ENCODE measurements around the gene POLE.
"Not testable (repeated sequence)": the region's sequence is repeated elsewhere in the genome, so short reads cannot be mapped to it uniquely, and the experiment has no call there.

POLE gene

DNA sequence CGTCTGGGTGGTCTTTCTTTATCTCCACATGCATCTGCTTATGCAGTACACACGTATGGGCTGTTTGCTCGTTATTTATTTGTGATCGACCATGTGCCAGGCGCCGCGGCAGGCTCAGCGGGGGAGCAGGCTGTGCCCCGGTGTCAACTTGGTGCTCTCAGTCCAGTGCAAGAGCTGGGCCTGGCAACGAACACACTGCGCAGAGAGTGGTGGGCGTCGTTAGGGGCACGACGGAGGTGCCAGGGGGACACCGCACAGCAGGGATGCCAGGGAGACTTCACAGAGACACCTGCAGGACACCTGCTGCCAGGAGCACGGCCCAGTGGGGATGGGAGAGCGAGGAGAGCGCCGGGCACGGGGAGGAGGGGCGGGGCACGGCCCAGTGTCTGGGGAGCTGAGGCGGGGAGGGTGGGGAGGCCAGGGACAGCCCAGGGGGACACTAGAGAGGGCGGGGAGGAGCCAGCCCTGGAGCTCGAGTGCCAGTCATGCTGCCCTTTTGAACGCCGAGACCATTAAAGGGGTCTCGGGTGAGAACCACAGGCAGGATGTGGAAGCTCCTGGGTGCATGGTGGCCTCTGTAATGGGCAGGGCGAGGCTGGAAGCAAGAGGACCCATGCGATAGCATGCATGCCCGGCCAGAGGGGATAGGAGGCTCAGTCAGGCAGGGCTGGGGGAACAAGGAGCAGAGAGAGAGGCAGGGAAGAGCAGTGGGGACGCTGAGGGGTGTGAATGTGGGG is 76.1 kb downstream of the POLE start:
- DNase-seq = no peak

DNA sequence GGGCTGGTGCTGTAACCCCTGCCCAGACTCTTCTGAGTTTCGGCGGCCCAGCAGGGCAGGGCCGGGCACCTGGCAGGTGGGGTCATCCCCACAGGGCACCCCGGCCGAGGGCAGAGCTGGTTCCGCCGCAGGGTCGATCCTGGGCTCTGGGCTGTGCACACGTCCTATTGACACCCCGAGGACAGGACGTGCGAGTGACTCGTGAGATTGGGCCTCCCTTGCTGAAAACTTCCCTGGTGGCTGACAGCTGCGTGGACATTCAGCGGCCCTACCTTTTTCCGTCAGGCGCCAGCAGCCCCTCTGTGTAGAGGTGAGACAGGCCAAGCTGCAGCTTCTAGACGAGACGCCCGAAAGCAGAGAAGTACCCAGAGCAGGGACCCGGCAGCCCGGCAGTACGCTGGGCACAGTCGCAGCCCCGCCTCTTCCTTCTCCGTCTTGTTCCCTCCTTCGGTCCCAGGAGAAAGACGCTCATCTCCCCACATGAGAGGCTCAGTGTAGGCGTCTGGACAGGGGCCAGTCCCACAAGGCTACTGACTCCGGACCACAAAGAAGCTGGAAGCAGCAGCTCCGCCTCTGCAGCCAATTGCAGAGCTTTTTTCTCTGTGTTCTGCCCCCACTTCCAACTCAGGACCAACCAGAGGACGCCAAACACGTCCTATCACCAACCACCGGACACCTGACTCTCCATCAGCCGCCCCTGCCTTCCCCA is 76.9 kb downstream of the POLE start, which contains the start of gene LRCOL1:
Gene LRCOL1 (minus strand): TSS at position 532 of the 709 bp plus-strand sequence. CDS start 4,331 bp downstream, outside the sequence.
- DNase-seq = no peak

DNA sequence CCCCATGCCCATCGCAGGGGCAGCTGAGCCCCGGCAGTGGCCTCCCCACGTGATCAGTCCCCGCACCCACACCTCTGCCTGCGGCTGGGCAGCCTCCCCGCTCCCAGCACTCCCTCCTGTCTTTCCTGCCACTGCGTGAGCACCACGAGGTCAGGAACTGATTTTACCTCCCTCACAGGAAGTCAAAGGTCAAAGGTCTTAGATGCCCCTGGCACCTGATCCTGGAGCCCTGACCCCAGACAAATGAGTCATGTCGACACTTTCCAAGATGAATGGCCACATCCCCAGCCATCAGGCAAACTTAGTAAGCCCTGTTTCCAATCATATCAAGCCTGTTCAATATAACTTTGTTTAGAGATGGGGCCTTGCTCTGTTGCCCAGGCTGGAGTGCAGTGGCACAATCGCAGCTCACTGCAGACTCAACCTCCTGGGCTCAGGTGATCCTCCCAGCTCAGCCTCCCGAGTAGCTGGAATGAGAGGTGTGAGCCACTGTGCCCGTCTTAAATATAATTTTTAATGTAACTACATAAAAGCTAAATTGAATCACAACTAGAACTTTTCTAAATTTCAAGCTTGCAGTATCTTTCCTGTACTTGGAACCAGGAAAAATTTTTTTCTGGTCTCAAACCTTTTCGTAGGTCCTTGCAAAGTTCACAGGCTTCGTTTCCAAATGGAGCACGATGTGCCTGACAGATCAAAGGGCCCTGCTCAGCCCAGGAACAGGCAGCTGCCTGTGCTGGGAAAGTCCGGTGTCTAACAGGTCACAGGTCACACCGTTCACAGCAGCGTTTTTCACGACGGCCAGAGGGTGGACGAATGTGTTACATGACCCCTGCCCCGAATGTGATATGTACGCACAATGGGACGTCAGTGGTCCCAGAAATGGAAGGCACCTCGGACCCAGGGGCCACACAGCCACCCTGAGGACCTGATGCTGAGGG is 78.6 kb downstream of the POLE start:
- no peak for DNase-seq

DNA sequence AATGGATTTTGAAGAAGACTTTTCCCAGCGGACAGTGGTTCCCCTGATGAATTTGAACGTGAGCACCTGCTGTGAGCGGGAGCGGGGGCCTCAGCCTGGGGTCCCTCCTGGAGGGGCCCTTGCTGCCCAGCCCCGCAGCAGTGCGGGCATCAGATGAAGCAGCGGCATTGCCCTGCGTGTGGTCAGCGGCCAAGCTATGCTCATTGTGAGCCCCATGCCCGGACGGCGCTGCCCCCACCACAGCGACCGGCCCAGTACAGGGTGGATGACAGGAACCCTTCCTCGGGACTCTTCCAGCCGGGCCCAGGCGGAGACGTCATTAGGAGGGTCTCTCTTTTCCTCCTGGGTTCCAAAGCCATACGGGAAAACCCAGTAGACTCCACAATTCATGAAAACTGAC is 80.2 kb downstream of the POLE start:
- no peak for DNase-seq

DNA sequence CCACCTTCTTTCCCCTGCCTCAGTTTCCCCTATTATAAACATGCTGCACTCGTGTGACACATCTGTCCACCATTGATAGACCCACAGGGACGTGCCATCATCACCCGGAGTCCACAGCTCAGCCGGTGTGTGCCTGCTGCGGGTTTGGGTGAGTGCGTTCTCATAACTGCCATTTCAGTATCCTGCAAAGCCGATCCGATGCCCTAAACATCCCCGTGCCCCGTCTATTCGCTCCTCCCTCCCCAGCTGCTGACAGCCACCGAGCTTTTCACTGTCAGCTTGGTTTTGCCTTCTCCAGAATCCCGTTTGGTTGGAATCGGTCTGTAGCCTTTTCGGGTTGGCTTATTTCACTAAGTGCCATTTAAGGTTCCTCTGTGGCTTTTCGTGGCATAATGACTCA is 80.7 kb downstream of the POLE start:
- DNase-seq = no peak

DNA sequence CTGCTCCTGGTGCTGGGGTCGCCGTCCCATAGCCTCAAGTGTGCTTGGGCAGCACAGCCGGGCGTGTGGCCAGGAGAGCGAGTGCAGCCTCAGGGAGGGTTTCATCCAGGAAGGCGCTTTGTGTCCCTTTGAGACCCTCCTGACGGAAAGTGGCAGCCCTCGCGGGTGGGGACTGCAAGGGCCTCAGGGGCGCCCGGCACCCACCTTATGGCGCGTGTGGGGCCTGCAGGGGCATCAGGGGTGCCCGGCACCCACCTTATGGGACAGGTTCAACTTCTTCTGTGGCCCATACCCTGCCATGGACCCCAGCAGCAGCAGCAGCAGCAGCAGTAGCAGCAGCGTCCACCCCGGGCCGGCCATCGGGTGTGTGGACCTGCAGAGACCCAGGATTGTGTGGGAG is 81.2 kb downstream of the POLE start:
- no peak for DNase-seq

DNA sequence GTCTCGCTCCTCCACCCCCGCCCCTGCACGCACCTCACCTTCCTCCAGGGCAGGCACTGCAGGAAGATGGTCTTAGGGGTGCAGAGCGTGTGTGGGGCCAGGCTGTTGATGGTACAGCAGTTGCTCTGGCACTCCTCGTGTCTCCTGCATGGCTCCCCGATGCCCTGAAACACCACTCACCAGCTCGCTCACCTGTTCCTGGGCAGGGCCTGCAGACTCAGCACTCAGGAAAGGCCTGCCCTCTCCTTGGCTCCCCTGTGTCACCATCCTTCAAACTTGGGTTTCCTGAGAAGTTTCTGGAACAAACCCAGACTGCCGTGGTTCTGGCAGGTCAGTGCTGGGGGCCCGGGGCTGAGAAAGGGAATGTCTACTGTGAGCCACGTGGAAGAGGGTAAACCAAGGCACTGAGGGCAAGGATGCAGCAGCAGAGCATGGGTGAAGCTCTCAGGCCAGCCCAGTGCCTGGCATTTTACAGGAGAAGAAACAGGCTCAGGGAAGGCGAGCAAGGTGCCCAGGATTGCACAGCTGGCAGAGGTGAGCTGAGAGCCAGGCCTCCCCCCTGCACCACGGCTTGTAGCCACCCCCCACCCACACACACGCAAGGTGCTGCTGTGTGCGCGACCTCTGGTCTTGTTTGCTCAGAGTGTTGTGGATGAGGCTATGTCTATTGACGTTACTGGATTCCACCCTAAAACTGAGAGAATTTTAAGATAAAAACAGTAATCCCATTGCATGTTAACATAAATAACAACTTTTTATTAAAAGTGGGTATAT is 82.3 kb downstream of the POLE start:
- no peak for DNase-seq

DNA sequence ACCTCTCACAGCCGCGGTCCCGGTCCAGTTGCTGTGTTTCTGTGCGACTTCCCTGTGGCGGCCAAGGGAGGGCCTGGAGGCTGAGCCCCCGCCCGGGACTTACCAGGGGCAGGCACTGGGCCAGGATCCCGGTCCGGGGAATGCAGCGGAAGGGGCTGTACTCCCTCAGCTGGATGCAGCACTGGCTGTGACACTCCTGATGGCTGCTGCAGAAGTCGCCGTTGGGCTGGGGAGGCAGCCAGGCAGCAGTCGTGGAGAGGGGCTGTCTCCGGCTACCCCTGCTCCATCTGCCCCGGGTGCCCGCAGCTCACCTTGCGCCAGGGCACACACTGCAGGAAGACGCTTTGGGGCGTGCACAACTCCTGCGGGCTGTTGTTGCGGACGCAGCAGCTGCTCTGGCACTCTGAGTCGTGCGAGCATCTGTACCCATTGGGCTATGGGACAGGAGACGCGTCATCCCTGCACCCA is 83.0 kb downstream of the POLE start:
- no peak for DNase-seq

DNA sequence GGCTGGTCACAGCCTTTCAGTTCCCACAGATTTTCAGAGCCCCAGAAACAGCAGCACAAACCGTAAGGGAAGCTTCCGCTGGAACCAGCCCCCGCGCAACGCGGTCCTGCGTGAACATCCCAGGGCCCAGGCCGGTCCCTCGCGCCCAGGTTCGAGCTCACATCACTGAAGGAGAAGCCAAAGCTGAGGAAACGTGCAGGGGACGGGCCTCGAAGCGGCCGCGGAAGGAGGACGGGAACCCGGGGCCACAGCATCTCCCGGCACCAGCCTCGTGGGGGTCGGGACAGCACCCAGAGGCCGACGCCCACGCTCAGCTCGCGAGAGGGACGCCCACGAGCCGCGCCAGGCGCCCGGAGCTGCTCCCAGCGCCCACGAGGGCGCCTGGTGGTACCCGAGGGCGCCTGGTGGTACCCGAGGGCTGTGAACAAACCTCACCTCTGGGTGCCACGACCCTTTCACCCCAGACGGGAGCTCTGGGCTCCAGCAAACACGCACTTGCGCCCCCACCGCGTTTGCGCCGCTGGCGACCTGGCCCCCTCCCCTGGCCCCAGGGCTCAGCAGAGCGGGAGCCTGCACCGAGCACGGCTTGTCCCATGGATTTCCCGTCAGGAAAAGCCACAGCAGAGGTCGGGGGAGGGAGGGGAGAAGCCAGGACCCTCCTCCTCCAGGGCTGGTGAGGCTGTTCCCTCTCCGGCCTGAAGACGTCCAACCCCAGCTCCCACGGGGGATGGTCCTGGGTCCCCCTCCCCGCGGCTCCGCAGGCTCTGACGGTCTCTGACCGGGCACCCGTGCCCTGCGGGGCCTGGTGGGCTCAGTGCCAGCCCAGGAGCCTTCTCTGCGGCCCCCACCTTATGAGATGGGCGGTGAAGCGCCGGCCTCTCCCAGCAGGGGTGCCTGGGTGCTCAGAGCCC is 83.6 kb downstream of the POLE start:
- no peak for DNase-seq

DNA sequence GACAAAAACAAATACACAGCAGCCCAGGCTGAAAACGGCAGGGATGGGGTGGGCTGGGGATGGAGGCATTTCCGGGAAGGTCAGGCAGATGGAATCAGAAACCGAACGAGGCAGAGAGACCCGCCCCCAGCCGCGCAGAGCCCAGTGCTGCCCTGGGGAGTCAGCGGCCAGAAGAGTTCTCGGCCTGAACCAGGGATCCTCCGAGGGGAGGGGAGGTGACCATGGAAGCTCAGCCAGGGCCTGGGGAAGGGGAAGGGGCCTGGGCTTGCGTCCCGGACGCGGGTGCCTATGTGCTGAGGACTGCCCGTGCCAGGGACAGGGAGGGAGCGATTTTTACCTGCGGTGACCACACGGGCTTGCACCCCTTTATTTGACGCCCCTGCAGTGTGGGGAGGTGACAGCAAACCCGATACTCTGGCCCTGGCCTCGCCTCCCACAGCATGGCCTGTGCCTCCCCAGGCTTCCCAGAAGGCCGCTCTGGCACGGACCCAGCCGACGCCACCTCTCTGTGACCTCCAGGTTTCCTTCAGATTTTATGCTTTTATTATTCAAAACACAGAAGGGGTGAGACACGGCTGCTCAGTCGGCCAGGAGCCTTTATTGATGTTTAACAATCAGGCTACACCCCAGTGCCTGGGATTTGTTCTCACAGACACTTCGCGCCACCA is 84.4 kb downstream of the POLE start:
- DNase-seq = no peak

DNA sequence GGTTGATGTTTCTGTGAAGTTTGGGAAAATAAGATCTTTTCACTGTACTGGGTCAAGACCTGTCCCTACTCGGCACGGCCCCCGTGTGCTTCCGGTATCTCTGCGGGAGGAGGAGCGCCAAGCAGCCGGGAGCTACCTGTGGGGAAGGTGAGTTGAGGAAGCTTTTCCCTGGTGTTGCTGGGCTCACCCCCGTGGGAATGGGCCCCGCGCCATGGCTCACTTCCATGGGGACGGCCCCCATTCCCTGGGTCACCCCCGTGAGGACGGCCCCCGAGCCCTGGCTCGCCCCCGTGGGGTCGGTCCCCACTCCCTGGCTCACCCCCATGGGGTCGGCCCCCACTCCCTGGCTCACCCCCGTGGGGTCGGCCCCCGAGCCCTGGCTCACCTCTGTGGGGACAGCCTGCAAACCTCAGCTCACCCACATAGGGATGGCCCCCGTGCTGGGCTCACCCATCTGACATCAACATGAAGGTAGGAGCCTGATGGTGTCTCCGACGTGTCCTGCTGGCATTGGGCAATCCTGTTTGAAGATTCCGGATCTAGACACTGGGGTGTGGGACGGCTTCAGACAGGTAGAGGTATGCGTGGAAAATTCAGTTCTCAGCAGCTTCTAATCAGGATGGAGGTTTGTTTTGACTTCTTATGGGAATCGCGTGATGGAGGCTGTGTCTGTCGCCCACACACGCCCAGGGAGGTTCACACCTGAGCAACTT is 85.8 kb downstream of the POLE start:
- DNase-seq = no peak

DNA sequence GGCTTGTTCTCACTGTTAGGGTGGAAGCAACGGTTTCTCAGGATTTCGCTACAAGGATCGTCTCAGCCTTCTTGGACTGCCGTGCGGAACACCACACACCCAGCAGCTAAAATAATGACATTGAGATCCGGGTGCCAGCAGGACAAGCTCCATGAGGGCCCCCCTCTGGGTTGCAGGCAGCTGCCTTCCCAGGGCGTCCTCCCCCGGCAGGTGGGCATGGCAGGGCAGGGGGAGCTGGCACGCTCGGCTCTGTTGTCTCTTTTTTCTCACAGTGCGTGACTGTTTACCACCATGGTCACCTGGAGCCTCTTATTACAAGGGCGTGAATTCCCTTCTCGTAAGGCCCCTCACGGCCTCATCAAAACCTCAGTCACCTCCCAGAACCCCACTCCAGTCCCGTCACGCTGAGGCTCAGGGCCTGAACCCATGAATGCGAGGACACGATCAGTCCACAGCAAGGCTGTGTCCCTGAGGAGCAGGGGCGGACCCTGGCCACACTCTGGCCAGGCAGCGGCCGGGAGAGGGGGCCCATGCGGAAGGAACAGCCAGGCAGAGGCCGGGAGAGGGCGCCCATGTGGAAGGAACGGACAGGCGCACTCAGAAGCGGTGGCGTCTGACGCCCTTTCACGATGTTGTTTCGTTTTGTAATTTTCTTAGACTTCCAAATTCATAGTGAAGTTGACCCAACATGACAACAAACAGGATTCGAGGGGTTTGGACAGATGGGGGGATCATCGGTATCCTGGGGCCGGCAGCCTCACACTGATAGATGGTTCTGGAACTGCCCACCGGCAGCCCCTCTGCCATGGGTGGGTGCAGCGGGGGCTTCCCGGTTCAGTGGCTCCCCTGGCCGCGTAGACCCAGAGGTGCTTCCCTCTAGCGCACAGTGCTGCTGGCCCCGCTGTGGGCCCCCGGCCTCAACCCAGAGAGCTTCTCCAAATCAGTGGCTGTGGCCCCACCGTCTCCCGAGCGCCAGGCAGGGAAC is 86.8 kb downstream of the POLE start:
- no peak for DNase-seq

DNA sequence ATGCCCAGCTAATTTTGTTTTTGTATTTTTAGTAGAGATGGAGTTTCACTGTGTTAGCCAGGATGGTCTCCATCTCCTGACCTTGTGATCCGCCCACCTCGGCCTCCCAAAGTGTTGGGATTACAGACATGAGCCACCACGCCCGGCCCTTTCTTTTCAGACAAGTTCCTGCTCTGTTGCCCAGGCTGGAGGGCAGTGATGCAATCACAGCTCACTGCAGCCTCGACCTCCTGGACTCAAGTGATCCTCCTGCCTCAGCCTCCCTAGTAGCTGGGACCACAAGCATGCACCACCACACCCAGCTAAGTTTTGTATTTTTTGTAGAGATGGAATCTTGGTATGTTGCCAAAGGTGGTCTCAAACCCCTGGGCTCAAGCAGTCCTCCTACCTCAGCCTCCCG is 87.6 kb downstream of the POLE start:
- DNase-seq = not testable (repeated sequence)

DNA sequence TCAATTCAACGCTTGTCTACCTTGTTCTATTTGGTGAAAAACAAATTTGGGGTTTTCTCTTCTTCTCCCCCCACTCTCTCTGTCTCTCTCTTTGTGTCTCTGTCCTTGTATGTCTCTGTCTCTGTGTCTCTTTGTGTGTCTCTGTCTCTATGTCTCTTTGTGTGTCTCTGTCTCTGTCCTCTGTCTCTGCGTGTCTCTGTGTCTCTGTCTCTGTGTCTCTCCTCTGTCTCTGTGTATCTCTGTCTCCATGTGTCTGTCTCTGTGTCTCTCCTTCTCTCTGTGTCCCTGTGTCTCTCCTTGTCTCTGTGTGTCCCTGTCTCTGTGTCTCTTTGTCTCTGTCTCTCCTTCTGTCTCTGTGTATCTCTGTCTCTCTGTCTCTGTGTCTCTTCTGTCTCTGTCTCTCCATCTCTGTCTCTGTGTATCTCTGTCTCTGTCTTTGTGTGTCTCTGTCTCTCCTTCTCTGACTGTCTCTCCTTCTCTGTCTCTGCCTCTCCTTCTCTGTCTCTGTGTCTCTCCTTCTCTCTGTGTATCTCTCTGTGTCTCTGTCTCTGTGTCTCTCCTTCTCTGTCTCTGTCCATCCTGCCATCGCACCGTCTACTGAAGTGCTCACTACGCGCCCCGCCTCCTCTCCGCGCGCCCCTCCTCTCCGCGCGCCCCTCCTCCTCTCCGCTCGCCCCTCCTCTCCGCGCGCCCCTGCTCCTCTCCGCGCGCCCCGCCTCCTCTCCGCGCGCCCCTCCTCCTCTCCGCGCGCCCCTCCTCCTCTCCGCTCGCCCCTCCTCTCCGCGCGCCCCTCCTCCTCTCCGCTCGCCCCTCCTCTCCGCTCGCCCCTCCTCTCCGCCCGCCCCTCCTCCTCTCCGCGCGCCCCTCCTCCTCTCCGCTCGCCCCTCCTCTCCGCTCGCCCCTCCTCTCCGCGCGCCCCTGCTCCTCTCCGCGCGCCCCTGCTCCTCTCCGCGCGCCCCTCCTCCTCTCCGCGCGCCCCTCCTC is 89.5 kb downstream of the POLE start:
- no peak for DNase-seq

DNA sequence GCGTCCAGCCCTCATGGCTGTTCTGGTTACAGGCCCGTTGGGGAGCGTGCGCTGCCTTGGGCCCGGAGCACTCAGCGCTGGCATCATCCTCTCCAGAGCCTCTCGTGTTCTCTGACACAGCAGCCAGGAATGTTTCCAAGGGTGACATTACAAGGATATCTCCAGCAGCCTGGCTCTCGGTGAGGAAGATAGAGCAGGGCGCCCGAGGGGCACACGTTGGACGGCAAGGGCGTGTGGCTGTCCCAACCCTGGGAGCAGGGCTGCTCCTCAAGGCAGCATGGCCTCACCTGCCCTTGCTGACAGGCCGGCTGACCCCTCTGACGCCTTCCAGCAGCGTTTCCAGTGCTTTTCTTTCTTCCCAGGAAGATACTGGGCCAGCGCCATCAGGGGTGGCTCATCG is 91.1 kb downstream of the POLE start:
- DNase-seq = no peak

DNA sequence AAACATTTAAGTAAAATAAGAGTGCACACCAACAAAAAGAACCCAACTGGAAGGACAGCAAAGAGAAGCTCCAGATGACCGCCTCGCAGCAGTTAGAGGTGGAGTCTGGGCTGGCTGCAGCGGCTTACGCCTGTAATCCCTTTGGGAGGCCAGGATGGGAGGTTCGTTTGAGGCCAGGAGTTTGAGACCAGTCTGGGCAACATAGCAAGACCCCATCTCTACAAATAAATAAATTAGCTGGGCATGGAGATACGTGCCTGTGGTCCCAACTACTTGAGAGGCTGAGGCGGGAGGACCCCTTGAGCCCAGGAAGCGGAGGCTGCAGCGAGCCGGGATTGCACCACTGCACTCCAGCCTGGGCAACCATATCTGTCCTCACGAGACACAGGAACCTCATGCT is 92.0 kb downstream of the POLE start:
- DNase-seq = no peak

DNA sequence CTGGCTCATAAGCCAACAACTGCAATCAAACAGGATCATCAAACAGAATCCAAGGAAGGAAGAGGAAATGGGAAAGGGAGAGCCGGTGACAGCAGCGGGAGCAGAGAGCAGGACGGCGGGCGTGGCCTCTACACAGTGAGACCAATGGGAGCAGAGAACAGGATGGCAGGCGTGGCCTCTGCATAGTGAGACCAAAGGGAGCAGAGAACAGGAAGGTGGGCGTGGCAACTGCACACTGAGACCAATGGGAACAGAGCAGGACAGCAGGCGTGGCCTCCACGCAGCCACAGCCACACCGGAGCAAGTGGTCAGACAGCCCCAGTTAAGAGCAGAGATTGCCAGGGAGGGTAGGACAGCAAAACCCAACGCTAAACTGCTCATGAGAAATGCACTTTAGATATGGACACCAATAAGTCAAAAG is 93.2 kb downstream of the POLE start:
- no peak for DNase-seq

DNA sequence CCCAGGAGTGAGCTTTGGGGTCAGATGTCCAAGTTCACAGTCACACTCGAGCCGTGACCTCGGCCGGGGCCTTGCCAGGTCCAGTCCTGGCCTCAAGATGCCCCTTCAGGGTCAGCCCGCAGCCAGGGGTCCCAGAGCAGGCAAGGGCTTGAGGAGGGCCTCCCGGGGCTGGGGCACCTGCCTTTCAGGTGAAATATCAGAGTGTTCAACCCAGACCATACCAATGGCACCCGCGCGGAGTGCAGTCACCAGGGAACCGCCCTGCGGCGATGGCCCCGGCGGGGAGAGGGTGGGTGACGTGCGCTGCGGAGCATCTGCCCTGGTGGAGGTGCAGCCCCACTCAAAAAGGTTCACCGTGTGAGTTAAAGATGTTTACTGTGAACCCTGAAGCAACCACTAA is 93.6 kb downstream of the POLE start:
- DNase-seq = no peak
